H1 (cell line): Measurements from ENCODE around the gene NUP210L. TPM values are rescaled to one million over a fixed set of nuclear protein-coding genes. Genes with fewer than 3 reads are reported as not detected.

Experiments
- E2F6 ChIP-seq: IDR thresholded peaks from 2 replicates; pipeline ENCODE4 v1.6.1; 2012; ENCODE audit warnings: inconsistent platforms
- FOSL1 ChIP-seq: IDR thresholded peaks from 2 replicates; pipeline ENCODE4 v1.6.1; 2011; ENCODE audit warnings: mild to moderate bottlenecking, low read depth, low read length, moderate library complexity; ENCODE audit not compliant: insufficient read depth
- GABPA ChIP-seq: IDR thresholded peaks from 2 replicates; pipeline ENCODE4 v1.6.1; 2011; ENCODE audit warnings: mild to moderate bottlenecking, low read length, moderate library complexity, borderline replicate concordance; ENCODE audit not compliant: insufficient read depth
- GTF2F1 ChIP-seq: IDR thresholded peaks from 2 replicates; pipeline ENCODE4 v1.6.1; 2012; ENCODE audit warnings: low read depth, low read length, improper control_type of control experiment, borderline replicate concordance
- JUND ChIP-seq: IDR thresholded peaks from 2 replicates; pipeline ENCODE4 v1.6.1; 2011; ENCODE audit warnings: mild to moderate bottlenecking, improper control_type of control experiment, low read length
- SAP30 ChIP-seq: fragments of 300-600 bp; sonication (generic); IDR thresholded peaks from 2 replicates; pipeline ENCODE4 v1.7.1; 2012; ENCODE audit warnings: low read length, moderate library complexity, mild to moderate bottlenecking, inconsistent platforms; ENCODE audit not compliant: insufficient read depth, insufficient replicate concordance
- SIRT6 ChIP-seq: IDR thresholded peaks from one replicate; pipeline ENCODE4 v1.7.1; 2012; ENCODE audit warnings: low read length, inconsistent platforms
- SP1 ChIP-seq: IDR thresholded peaks from 2 replicates; pipeline ENCODE4 v1.6.1; 2011; ENCODE audit warnings: low read depth, low read length
- SRF ChIP-seq: IDR thresholded peaks from 2 replicates; pipeline ENCODE4 v1.6.1; 2011; ENCODE audit warnings: mild to moderate bottlenecking, low read depth, low read length, moderate library complexity
- ZNF274 ChIP-seq: IDR thresholded peaks from 2 replicates; pipeline ENCODE4 v1.7.0; 2012; ENCODE audit warnings: low read length, borderline replicate concordance; ENCODE audit errors: extremely low read depth
- polyA plus RNA-seq, 7 experiments: library from polyadenylated mRNA; depleted of rRNA in 3 of 7; stranded (reverse) in 5 of 7; unstranded in 2 of 7; fragments of >200 nt in 5 of 7; fragments of 200-250 nt in 2 of 7; gene quantifications; 1 replicate in 5 of 7; 2 replicates in 1 of 7; 4 replicates in 1 of 7; pipeline versions ENCODE4 v1.2.1 to v1.2.3, GENCODE V29; 2011 to 2013; ENCODE audit warnings: missing spikeins in 2 of 7, mixed read lengths in 2 of 7
- total RNA-seq: library from RNA; stranded (reverse); fragmentation: NEBNext Ultra II Directional; extraction: Animal tissue kit (Norgen Biotek cat#: 25700); gene quantifications from 2 replicates; pipeline ENCODE4 v1.2.1, GENCODE V29; 2021
- TF ChIP-seq, protein P1 (sequence below): fragments of 300-600 bp; sonication (generic); IDR thresholded peaks from 2 replicates; pipeline ENCODE4 v1.7.1; 2012; ENCODE audit warnings: low read length, moderate library complexity, mild to moderate bottlenecking, inconsistent platforms; ENCODE audit not compliant: insufficient replicate concordance

The NUP210L gene
- total and polyA plus RNA-seq, 2 of the 8 experiments (the other 6 are each of a cell fraction or from before 2014, with no cell fraction given), result not detected

GRCh38 chr1:153953859-153954365 lies 201.0 kb downstream of the NUP210L start (continued):
- TF ChIP-seq, protein P1, sequence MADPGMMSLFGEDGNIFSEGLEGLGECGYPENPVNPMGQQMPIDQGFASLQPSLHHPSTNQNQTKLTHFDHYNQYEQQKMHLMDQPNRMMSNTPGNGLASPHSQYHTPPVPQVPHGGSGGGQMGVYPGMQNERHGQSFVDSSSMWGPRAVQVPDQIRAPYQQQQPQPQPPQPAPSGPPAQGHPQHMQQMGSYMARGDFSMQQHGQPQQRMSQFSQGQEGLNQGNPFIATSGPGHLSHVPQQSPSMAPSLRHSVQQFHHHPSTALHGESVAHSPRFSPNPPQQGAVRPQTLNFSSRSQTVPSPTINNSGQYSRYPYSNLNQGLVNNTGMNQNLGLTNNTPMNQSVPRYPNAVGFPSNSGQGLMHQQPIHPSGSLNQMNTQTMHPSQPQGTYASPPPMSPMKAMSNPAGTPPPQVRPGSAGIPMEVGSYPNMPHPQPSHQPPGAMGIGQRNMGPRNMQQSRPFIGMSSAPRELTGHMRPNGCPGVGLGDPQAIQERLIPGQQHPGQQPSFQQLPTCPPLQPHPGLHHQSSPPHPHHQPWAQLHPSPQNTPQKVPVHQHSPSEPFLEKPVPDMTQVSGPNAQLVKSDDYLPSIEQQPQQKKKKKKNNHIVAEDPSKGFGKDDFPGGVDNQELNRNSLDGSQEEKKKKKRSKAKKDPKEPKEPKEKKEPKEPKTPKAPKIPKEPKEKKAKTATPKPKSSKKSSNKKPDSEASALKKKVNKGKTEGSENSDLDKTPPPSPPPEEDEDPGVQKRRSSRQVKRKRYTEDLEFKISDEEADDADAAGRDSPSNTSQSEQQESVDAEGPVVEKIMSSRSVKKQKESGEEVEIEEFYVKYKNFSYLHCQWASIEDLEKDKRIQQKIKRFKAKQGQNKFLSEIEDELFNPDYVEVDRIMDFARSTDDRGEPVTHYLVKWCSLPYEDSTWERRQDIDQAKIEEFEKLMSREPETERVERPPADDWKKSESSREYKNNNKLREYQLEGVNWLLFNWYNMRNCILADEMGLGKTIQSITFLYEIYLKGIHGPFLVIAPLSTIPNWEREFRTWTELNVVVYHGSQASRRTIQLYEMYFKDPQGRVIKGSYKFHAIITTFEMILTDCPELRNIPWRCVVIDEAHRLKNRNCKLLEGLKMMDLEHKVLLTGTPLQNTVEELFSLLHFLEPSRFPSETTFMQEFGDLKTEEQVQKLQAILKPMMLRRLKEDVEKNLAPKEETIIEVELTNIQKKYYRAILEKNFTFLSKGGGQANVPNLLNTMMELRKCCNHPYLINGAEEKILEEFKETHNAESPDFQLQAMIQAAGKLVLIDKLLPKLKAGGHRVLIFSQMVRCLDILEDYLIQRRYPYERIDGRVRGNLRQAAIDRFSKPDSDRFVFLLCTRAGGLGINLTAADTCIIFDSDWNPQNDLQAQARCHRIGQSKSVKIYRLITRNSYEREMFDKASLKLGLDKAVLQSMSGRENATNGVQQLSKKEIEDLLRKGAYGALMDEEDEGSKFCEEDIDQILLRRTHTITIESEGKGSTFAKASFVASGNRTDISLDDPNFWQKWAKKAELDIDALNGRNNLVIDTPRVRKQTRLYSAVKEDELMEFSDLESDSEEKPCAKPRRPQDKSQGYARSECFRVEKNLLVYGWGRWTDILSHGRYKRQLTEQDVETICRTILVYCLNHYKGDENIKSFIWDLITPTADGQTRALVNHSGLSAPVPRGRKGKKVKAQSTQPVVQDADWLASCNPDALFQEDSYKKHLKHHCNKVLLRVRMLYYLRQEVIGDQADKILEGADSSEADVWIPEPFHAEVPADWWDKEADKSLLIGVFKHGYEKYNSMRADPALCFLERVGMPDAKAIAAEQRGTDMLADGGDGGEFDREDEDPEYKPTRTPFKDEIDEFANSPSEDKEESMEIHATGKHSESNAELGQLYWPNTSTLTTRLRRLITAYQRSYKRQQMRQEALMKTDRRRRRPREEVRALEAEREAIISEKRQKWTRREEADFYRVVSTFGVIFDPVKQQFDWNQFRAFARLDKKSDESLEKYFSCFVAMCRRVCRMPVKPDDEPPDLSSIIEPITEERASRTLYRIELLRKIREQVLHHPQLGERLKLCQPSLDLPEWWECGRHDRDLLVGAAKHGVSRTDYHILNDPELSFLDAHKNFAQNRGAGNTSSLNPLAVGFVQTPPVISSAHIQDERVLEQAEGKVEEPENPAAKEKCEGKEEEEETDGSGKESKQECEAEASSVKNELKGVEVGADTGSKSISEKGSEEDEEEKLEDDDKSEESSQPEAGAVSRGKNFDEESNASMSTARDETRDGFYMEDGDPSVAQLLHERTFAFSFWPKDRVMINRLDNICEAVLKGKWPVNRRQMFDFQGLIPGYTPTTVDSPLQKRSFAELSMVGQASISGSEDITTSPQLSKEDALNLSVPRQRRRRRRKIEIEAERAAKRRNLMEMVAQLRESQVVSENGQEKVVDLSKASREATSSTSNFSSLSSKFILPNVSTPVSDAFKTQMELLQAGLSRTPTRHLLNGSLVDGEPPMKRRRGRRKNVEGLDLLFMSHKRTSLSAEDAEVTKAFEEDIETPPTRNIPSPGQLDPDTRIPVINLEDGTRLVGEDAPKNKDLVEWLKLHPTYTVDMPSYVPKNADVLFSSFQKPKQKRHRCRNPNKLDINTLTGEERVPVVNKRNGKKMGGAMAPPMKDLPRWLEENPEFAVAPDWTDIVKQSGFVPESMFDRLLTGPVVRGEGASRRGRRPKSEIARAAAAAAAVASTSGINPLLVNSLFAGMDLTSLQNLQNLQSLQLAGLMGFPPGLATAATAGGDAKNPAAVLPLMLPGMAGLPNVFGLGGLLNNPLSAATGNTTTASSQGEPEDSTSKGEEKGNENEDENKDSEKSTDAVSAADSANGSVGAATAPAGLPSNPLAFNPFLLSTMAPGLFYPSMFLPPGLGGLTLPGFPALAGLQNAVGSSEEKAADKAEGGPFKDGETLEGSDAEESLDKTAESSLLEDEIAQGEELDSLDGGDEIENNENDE, result no peak
- no peak for TF ChIP-seq ZNF274
- TF ChIP-seq GABPA, result no peak
- no peak for TF ChIP-seq FOSL1
- no peak for TF ChIP-seq JUND
- no peak for TF ChIP-seq E2F6
- no peak for TF ChIP-seq SIRT6
- no peak for TF ChIP-seq SAP30
- no peak for TF ChIP-seq SRF
- TF ChIP-seq SP1, result no peak
- no peak for TF ChIP-seq GTF2F1
